OCI-LY1 (cell line): ENCODE results near the gene CCDC85A.

Experiments
- H2AFZ ChIP-seq: fragments of 200-600 bp; sonication (generic), shearing (Covaris generic); 2 replicates; pipeline ENCODE4 v1.6.0; 2014; ENCODE audit warnings: antibody characterized with exemption, mild to moderate bottlenecking, low read length
- H3F3A ChIP-seq: fragments of 200-600 bp; sonication (generic), shearing (Covaris generic); 2 replicates; pipeline ENCODE4 v1.6.0; 2014; ENCODE audit warnings: mild to moderate bottlenecking, antibody characterized with exemption, low read length, moderate library complexity; ENCODE audit not compliant: insufficient read depth
- H3K27ac ChIP-seq: fragments of 200-600 bp; sonication (generic); 2 replicates; pipeline ENCODE4 v1.5.1; 2014; ENCODE audit warnings: low read length, mixed run types, mild to moderate bottlenecking, low read depth; ENCODE audit not compliant: poor library complexity, severe bottlenecking
- H3K27me3 ChIP-seq: fragments of 200-600 bp; sonication (generic); 2 replicates; pipeline ENCODE4 v1.6.0; 2014; ENCODE audit warnings: antibody characterized with exemption, mild to moderate bottlenecking, low read length, moderate library complexity; ENCODE audit not compliant: insufficient read depth
- H3K36me3 ChIP-seq: fragments of 200-600 bp; sonication (generic); 2 replicates; pipeline ENCODE4 v1.6.1; 2014; ENCODE audit warnings: mild to moderate bottlenecking, antibody characterized with exemption, low read length, moderate library complexity, mixed read lengths; ENCODE audit not compliant: insufficient read depth
- H3K4me1 ChIP-seq: fragments of 200-600 bp; sonication (generic); 2 replicates; pipeline ENCODE4 v1.5.1; 2014; ENCODE audit warnings: mild to moderate bottlenecking, low read length, moderate library complexity; ENCODE audit not compliant: insufficient read depth, severe bottlenecking
- H3K4me2 ChIP-seq: fragments of 200-600 bp; sonication (generic), shearing (Covaris generic); 2 replicates; pipeline ENCODE4 v1.6.1; 2014; ENCODE audit warnings: low read length
- H3K4me3 ChIP-seq: fragments of 200-600 bp; sonication (generic); 2 replicates; pipeline ENCODE4 v1.5.1; 2014; ENCODE audit warnings: low read length, low read depth, mild to moderate bottlenecking, mixed read lengths; ENCODE audit not compliant: poor library complexity, severe bottlenecking
- H3K79me2 ChIP-seq: fragments of 200-600 bp; shearing (Covaris generic); 2 replicates; pipeline ENCODE4 v1.6.1; 2016; ENCODE audit warnings: mixed run types, low read length, mixed read lengths; ENCODE audit not compliant: insufficient read depth
- H3K9ac ChIP-seq: fragments of 200-600 bp; sonication (generic), shearing (Covaris generic); 2 replicates; pipeline ENCODE4 v1.6.1; 2014; ENCODE audit warnings: mild to moderate bottlenecking, low read length, mixed read lengths
- H3K9me2 ChIP-seq: fragments of 200-600 bp; sonication (generic), shearing (Covaris generic); 2 replicates; pipeline ENCODE4 v1.6.1; 2014; ENCODE audit warnings: low read depth, mild to moderate bottlenecking, low read length, mixed read lengths
- H3K9me3 ChIP-seq: fragments of 200-600 bp; shearing (Covaris generic); 2 replicates; pipeline ENCODE4 v1.6.1; 2014; ENCODE audit warnings: low read length, mixed read lengths
- H4K20me1 ChIP-seq: fragments of 200-600 bp; sonication (generic), shearing (Covaris generic); 2 replicates; pipeline ENCODE4 v1.6.0; 2016; ENCODE audit warnings: mild to moderate bottlenecking, low read length; ENCODE audit not compliant: insufficient read depth
- EZH2 ChIP-seq: fragments of 200-600 bp; sonication (generic), shearing (Covaris generic); IDR thresholded peaks from 2 replicates; pipeline ENCODE4 v1.8.0; 2017; ENCODE audit warnings: borderline replicate concordance, mixed run types, mild to moderate bottlenecking, antibody characterized with exemption, low read length, moderate library complexity, mixed read lengths
- TF ChIP-seq, protein P1 (sequence below): fragments of 200-600 bp; sonication (generic), shearing (Covaris generic); IDR thresholded peaks from 2 replicates; pipeline ENCODE4 v1.5.1; 2017; ENCODE audit warnings: mild to moderate bottlenecking, antibody characterized with exemption, low read length, moderate library complexity, mixed read lengths

Gene CCDC85A

DNA sequence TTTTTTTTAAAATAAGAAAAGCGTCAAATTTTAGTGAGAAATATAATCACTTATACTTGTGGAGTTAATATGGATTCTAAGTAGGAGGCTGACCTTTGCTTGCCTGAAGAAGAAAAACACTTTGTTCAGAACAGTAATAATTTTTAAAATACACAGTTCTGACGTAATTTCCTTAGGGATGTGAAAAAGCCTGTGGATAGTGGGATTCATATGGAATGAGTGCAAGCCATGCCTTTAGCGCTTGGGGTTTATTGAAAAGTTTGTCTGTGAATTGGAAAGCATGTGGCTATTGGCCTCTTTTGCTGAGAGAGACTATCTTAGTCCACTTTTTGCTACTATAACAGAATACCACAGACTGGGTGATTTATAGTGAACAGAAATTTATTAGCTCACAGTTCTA is 151.3 kb downstream of the CCDC85A start:
- Histone ChIP-seq H3K4me2 (no peak overlapping the region), H3K9me3 (no peaks in the 10 kb centered on the region), H3K27ac (no peak overlapping the region), H4K20me1 (no peaks in the 10 kb centered on the region), H3K36me3 (no peaks in the 10 kb centered on the region), H3F3A (no peaks in the 10 kb centered on the region), H2AFZ (no peak overlapping the region), H3K9ac (no peak overlapping the region), H3K27me3 (no peaks in the 10 kb centered on the region), H3K4me1 (no peaks in the 10 kb centered on the region), H3K79me2 (no peaks in the 10 kb centered on the region), H3K4me3 (no peak overlapping the region), H3K9me2 (no peaks in the 10 kb centered on the region)
- TF ChIP-seq EZH2: no peak
- TF ChIP-seq, protein P1, sequence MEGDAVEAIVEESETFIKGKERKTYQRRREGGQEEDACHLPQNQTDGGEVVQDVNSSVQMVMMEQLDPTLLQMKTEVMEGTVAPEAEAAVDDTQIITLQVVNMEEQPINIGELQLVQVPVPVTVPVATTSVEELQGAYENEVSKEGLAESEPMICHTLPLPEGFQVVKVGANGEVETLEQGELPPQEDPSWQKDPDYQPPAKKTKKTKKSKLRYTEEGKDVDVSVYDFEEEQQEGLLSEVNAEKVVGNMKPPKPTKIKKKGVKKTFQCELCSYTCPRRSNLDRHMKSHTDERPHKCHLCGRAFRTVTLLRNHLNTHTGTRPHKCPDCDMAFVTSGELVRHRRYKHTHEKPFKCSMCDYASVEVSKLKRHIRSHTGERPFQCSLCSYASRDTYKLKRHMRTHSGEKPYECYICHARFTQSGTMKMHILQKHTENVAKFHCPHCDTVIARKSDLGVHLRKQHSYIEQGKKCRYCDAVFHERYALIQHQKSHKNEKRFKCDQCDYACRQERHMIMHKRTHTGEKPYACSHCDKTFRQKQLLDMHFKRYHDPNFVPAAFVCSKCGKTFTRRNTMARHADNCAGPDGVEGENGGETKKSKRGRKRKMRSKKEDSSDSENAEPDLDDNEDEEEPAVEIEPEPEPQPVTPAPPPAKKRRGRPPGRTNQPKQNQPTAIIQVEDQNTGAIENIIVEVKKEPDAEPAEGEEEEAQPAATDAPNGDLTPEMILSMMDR: no peak

DNA sequence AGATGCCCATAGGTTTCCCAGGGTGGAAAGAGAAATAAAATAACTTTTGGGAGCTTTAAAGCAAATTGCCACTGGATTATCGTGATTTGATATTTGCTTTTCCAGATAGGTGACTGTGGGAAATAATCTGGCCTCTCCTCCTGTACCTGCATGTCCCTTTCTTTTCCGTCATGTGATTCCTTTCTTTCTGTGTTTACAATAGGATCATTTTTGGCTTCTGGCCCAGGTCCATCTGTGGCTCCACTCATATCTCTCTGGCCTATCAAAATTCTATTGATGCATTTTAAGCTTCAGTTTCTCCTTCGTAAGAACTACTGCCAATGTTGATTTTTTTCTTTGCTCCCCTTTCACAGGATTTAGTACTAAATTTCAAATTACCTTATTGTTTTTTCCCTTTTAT is 153.6 kb downstream of the CCDC85A start:
- no peak overlapping the region for H3K9ac ChIP-seq
- no peaks in the 10 kb centered on the region for H3K79me2 ChIP-seq
- no peaks in the 10 kb centered on the region for H4K20me1 ChIP-seq
- no peak overlapping the region for H2AFZ ChIP-seq
- H3K27me3 ChIP-seq: no peaks in the 10 kb centered on the region
- H3K9me3 ChIP-seq: no peaks in the 10 kb centered on the region
- H3F3A ChIP-seq: no peaks in the 10 kb centered on the region
- H3K36me3 ChIP-seq: no peaks in the 10 kb centered on the region
- no peaks in the 10 kb centered on the region for H3K4me1 ChIP-seq
- H3K4me2 ChIP-seq: no peak overlapping the region
- H3K9me2 ChIP-seq: no peaks in the 10 kb centered on the region
- TF ChIP-seq, protein P1: no peak
- no peak for TF ChIP-seq EZH2
- no peak overlapping the region for H3K27ac ChIP-seq
- no peak overlapping the region for H3K4me3 ChIP-seq

DNA sequence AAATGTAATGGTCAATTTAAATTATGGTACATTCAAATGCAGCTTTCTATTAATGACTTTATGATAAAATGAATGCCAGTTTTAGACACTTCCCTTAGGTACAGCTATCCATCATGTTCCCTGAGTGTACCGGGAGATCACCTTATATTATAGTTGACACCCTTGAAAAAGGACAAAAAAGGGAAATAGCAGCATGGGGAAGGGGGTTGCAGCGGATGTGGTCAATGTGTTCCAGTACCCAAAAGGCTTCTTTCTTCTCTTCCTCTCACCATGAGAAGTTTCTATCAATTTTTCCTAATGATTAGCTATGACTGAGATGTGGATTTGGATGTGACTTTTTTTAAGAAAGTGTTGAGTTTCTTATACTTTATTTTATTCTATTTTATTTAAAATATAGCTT is 154.4 kb downstream of the CCDC85A start:
- Histone ChIP-seq H3K9ac (no peak overlapping the region), H3K27ac (no peak overlapping the region), H3K4me2 (no peak overlapping the region), H2AFZ (no peak overlapping the region), H3K4me1 (no peaks in the 10 kb centered on the region), H3K9me2 (no peaks in the 10 kb centered on the region), H4K20me1 (no peaks in the 10 kb centered on the region), H3K27me3 (no peaks in the 10 kb centered on the region), H3K79me2 (no peaks in the 10 kb centered on the region), H3K36me3 (no peaks in the 10 kb centered on the region), H3K9me3 (no peaks in the 10 kb centered on the region), H3K4me3 (no peak overlapping the region), H3F3A (no peaks in the 10 kb centered on the region)
- TF ChIP-seq EZH2: no peak
- TF ChIP-seq, protein P1: no peak
